Endothelial cell (in vitro differentiated cells): ENCODE measurements around the gene OR6Y1. TPM values are rescaled to one million over a fixed set of nuclear protein-coding genes. Genes with fewer than 3 reads are reported as not detected.

Experiments used
- DNase-seq: peaks from one replicate; pipeline ENCODE4 v3.0.0; 2021; ENCODE audit warnings: low spot score
- H3K27ac Mint-ChIP-seq: one replicate; pipeline ENCODE4 v1.8.0; 2021; ENCODE audit warnings: mixed read lengths, inconsistent platforms; ENCODE audit not compliant: unreplicated experiment
- H3K27me3 Mint-ChIP-seq: one replicate; pipeline ENCODE4 v1.8.0; 2021; ENCODE audit warnings: mild to moderate bottlenecking, moderate library complexity, mixed read lengths, inconsistent platforms; ENCODE audit not compliant: unreplicated experiment
- H3K36me3 Mint-ChIP-seq: one replicate; pipeline ENCODE4 v1.8.0; 2021; ENCODE audit warnings: mild to moderate bottlenecking, low read depth, mixed read lengths, inconsistent platforms; ENCODE audit not compliant: unreplicated experiment
- H3K4me1 Mint-ChIP-seq: one replicate; pipeline ENCODE4 v1.8.0; 2021; ENCODE audit warnings: mild to moderate bottlenecking, mixed read lengths, inconsistent platforms; ENCODE audit not compliant: unreplicated experiment
- H3K4me3 Mint-ChIP-seq: one replicate; pipeline ENCODE4 v1.8.0; 2021; ENCODE audit warnings: mild to moderate bottlenecking, mixed read lengths, inconsistent platforms; ENCODE audit not compliant: unreplicated experiment
- H3K9me3 Mint-ChIP-seq: one replicate; pipeline ENCODE4 v1.8.0; 2021; ENCODE audit warnings: mixed read lengths, inconsistent platforms; ENCODE audit not compliant: unreplicated experiment
- total RNA-seq: library from RNA; stranded (reverse); fragmentation: NEBNext Ultra II Directional; extraction: Animal tissue kit (Norgen Biotek cat#: 25700); gene quantifications from one replicate; pipeline ENCODE4 v1.2.1, GENCODE V29; 2021; ENCODE audit not compliant: unreplicated experiment
- TF ChIP-seq, protein P1 (sequence below): fragments of 200-600 bp; sonication (generic); IDR thresholded peaks from one replicate; pipeline ENCODE4 v1.5.0; 2021; ENCODE audit warnings: antibody characterized with exemption; ENCODE audit not compliant: unreplicated experiment

OR6Y1 gene
- total RNA-seq, 1 donor from 2014 or later, result not detected

- H3K27ac Mint-ChIP-seq, result no peak overlapping the region
- DNase-seq, result no peak
- H3K4me1 Mint-ChIP-seq, result peaks cover 10% of the 10 kb centered on the region
- H3K36me3 Mint-ChIP-seq, result no peaks in the 10 kb centered on the region
- TF ChIP-seq, protein P1, sequence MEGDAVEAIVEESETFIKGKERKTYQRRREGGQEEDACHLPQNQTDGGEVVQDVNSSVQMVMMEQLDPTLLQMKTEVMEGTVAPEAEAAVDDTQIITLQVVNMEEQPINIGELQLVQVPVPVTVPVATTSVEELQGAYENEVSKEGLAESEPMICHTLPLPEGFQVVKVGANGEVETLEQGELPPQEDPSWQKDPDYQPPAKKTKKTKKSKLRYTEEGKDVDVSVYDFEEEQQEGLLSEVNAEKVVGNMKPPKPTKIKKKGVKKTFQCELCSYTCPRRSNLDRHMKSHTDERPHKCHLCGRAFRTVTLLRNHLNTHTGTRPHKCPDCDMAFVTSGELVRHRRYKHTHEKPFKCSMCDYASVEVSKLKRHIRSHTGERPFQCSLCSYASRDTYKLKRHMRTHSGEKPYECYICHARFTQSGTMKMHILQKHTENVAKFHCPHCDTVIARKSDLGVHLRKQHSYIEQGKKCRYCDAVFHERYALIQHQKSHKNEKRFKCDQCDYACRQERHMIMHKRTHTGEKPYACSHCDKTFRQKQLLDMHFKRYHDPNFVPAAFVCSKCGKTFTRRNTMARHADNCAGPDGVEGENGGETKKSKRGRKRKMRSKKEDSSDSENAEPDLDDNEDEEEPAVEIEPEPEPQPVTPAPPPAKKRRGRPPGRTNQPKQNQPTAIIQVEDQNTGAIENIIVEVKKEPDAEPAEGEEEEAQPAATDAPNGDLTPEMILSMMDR, result no peak
- H3K9me3 Mint-ChIP-seq, result no peaks in the 10 kb centered on the region
- no peaks in the 10 kb centered on the region for H3K27me3 Mint-ChIP-seq
- no peak overlapping the region for H3K4me3 Mint-ChIP-seq
Measured at GRCh38 chr1:158559696-158560095, 5.5 kb upstream of the OR6Y1 start.

- no peaks in the 10 kb centered on the region for H3K36me3 Mint-ChIP-seq
- TF ChIP-seq, protein P1, result no peak
- H3K4me1 Mint-ChIP-seq, result no peaks in the 10 kb centered on the region
- DNase-seq, result no peak
- no peak overlapping the region for H3K4me3 Mint-ChIP-seq
- H3K27ac Mint-ChIP-seq, result no peak overlapping the region
- no peaks in the 10 kb centered on the region for H3K9me3 Mint-ChIP-seq
- no peaks in the 10 kb centered on the region for H3K27me3 Mint-ChIP-seq
Measured at GRCh38 chr1:158552296-158552695, 1.9 kb downstream of the OR6Y1 start.

GRCh38 chr1:158547533-158547932, 6.7 kb downstream of the OR6Y1 start:
- Mint-ChIP-seq H3K9me3 (no peaks in the 10 kb centered on the region), H3K27ac (no peak overlapping the region), H3K36me3 (no peaks in the 10 kb centered on the region), H3K4me3 (no peak overlapping the region), H3K27me3 (no peaks in the 10 kb centered on the region), H3K4me1 (peaks cover 3% of the 10 kb centered on the region)
- TF ChIP-seq, protein P1, result no peak
- DNase-seq, result no peak

DNA sequence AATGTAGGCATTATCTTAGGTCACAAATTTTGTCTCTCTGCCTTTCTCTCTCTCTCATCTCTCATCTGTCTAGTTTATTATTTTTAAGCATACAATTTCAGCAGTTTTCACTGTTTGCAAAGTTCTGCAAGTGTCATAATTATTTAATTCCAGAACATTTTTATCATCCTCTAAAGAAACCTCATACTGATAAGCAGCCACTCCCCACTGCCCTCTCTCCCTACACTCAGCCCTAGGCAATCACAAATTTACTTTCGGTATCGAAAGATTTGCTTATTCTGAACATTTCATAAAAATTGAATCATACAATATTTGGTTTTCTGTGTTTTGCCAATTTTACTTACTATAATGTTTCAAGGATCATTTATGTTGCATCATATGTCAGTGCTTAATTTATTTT, 16.6 kb downstream of the OR6Y1 start:
- no peak for DNase-seq
- no peaks in the 10 kb centered on the region for H3K36me3 Mint-ChIP-seq
- H3K27me3 Mint-ChIP-seq, result peaks cover 2% of the 10 kb centered on the region
- no peak overlapping the region for H3K4me3 Mint-ChIP-seq
- TF ChIP-seq, protein P1, result no peak
- H3K9me3 Mint-ChIP-seq, result no peaks in the 10 kb centered on the region
- H3K27ac Mint-ChIP-seq, result no peak overlapping the region
- H3K4me1 Mint-ChIP-seq, result no peaks in the 10 kb centered on the region

DNA sequence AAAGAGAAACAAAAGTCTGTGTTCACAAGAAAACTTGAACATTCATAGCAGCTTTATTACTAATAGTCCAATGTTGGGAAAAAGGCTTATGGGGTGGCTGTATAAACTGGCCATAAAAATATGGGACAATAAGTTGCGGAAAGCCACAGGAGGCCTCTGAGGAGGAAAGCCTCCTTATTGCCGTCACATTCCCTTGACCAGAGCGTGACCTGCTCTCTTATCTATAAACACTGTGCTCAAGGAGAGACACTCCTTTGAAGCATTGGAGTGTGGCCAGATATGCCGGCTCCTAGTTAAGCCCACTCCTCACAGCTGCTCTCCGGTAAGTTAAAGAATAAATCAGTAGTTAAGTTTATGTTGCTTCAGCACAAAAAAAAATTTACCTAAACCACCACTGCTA, 19.7 kb downstream of the OR6Y1 start:
- DNase-seq, result no peak
- Mint-ChIP-seq H3K36me3 (no peaks in the 10 kb centered on the region), H3K4me3 (no peak overlapping the region), H3K9me3 (no peaks in the 10 kb centered on the region), H3K27me3 (peaks cover 2% of the 10 kb centered on the region), H3K27ac (no peak overlapping the region), H3K4me1 (no peaks in the 10 kb centered on the region)
- TF ChIP-seq, protein P1, result no peak
